Superior temporal gyrus (tissue), 1 donor: ENCODE data around the gene ROMO1.

ENCODE experiments used
- DNase-seq: peaks from one replicate; pipeline ENCODE4 v3.0.0-alpha.2; 2016; ENCODE audit errors: extremely low spot score

The ROMO1 gene

DNA sequence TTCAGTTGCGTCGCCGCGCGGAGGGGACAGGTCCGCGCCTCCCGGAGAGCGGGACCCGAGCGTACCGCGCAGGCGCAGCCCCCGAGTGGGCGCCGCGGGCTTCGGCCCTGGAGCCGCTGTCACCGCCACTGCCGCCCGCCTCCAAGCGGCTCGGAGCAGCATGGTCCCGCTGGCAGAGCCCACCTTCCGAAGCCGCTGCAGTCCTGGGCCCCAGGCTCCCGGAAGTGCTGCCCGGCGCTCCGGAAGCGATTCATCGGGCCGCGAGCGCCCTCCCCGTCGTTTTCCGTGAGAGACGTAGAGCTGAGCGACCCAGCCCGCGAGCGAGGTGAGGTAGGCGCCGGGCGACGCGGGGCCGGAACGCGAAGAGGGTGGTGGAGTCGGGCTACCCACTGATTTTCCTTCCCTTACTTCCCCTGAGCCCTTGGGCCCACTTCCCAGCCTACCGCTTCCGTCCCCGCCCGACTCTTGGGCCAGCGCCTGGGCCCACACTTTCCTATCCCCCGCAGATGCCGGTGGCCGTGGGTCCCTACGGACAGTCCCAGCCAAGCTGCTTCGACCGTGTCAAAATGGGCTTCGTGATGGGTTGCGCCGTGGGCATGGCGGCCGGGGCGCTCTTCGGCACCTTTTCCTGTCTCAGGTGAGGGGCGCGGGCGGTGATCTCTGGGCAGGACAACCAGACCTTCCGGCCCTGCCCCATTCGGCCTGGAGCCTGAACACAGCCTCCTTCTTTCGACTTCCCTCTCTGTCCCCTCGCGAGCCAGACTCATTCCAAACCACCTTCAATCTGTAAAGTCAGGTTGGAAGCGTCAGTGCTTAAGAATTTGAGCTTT, at the start of gene ROMO1, which contains the start of gene NFS1:
Gene ROMO1, plus strand, starts transcription at position 279 of the 830 bp plus-strand sequence. Its CDS starts 228 bp downstream, at position 507.
Gene NFS1, minus strand, starts transcription at position 226 of the 830 bp plus-strand sequence. Its CDS starts 64 bp downstream, at position 162.
- peak; percentile 88 for DNase-seq

DNA sequence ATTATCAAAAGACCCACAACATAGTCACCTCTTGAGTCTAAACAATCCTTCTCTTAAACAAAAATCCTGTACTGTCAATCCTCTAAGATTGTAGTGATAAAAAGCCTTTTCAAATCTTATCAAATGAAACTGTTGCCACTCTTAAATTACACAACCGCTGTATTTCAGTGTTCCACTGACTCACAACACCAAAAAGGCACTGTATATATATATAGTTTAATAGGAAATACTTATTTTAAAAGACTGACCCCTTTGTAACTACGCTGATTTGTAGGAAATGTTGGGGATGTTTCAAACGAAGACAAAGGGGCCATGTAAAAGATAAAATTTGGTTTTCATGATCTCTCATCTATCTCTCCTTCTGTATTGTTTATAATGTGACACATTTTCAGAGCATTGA, 48.6 kb upstream of the ROMO1 start:
- no peak for DNase-seq

DNA sequence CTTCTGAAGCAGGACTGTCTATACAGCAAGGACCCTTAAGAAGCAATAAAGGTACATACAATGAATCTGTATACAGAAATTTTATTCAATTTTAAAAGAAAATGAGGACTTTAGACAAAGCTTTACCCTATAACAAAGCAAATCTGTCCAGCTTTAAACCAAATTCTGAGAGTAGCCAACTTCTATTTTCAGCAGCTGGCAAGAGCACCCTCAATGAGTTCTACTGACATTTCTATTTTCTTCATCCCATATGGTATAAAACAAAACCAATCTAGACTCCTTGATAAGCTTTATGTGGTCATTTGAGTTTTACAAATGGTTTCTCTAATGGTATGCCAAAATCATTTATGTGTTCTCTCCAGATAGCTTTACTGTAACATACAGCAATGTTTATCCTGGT, 47.2 kb upstream of the ROMO1 start:
- DNase-seq: peak; percentile 18

DNA sequence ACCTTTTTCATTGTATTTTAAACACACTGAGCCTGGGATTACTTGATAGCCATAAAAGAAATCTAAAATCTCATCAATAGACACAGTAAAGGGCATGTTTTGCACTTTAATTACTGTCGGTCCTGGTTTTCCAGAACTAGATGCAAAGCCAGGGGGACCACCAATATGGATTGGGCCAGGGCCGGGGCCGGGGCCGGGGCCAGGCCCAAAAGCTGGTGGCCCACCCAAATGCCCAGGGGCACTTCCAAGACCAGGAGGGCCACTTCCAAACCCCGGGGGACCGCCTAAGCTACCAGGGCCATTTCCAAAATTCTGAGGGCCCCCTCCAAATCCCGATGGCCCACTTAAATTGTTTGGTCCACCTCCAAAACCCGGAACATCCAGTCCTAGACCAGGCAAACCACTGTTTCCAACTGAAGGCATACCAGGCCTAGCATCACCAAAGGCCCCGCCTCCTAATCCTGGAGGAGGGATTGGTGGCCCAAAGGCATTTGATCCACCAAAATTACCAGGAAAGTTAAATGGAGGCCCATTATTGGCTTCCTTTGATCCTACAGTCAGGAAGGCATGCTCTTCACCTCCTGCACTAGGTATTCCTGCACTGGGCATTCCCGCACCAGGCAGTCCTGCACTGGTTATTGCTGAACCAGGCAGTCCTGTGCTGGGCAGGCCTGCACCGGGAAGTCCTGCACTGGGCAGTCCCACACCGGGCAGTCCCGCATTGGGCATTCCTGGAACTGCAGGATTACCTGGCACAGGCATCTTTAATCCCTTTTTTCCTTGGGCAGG, 46.4 kb upstream of the ROMO1 start:
- no peak for DNase-seq

DNA sequence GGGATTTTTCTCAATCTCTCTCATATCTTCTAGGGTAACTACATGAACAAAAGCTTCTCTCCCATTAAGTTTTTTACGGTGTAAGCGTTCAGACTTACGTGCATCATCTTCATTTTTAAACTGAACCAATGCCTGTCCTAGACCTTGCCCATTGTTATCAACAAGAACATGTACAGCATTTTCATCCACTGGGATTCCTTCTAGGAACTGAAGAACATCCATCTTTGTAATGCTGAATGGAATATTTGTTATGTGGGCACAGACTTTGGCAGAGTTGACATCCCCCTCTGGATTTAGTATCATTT, 45.8 kb upstream of the ROMO1 start:
- no peak for DNase-seq

DNA sequence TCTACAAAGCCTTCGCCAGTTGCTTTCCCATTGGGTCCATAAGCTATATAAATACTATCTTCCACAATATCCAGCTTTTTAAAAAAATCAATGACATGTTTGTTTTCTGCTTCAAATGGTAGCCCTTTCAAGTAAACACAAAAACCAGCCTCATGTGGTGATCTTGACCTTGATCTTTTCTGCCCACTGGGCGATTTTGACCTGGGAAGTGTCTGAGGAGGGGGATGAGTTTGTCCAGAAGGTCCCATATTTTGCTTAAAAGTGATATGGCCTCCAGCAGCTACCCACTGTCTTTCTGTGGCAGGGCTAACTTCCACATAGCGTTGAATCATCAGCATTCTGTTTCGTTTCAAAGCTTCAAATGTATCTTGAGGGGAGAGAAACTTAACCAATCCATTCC, 45.3 kb upstream of the ROMO1 start:
- no peak for DNase-seq

DNA sequence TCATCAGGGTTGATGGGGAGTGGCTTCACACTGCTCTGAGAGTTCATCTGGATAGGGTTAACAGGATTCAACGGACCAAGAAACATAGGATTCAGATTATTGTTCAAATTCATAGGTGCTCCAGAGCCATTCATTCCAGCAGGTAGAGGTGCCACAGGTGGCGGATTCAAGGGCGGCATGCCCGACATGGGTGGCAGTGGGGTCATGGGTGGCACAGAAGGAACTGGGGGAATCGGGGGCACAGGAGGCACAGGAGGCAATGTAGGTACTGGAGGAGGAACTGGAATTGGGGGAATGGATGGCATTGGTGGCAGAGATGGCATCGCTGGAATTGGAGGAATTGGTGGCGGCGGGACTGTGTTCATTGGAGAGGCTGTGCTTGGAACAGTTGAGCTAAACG, 44.8 kb upstream of the ROMO1 start:
- DNase-seq: no peak

DNA sequence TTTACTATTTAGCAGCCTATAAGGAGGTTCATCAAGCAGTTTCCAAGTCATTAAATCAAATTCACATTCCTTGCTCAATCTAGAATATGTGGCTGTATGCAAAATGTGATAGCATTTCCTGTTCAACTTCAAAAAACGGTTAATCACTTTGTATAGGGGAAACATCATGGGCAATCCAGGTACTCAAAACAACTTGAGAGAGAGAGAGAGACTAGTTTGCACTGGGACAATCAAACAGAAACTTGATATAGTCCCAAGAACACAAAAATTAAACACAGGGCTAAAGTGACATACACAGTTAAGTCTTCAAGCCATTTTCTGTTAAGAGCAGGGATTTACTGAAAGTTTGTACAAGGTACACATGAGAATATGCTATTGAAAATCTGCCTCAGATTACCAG, 41.9 kb upstream of the ROMO1 start:
- DNase-seq: no peak

DNA sequence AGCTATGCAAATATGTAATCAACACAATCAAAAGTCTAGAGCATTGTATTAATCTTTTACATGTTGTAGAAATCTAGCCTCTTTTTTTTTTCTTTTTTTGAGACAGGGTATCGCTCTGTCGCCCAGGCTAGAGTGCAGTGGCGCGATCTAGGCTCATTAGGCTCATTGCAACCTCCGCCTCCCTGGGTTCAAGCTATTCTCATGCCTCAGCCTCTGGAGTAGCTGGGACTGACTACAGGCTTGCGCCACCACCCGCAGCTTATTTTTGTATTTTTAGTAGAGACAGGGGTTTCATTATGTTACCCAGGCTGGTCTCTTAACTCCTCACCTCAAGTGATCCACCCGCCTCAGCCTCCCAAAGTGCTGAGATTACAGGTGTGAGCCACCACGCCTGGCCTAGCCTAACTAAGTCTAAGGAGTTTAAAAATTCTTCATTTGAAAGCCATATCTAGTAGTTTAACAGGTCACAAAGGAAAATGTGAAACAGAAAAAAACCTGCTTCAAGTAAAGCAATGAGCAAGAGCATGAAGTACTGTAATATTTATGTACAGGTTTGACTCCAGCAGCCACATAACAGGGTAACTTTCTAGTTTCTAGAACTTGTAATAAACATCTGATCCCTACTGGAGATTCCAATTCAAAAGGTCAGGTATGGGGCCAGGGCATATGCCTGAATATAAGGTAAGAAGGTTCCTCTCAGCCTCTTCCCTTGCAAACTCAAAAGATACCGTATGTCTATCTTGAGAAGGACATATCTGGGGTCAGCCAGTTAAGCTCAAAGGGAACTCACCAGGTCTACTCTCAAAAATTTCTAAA, 38.9 kb upstream of the ROMO1 start:
- DNase-seq: no peak

DNA sequence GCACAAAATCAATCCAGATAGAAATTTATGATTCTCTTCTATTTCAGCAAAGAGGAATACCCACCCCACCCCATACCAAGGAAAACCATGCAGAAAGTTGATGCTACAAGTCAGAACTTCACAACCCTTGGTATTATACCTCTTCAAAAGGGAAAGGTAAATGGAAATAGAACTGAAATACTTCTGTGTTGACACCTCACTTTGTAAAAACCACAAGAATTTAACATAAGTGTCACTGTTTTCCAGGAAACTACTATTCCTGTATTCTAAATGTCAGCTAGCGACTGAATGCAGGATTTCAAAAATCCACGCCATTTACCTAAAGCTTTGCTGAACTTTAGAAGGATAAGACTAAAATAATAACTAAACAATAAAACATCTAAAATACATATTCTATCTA, 38.2 kb upstream of the ROMO1 start:
- DNase-seq: no peak

DNA sequence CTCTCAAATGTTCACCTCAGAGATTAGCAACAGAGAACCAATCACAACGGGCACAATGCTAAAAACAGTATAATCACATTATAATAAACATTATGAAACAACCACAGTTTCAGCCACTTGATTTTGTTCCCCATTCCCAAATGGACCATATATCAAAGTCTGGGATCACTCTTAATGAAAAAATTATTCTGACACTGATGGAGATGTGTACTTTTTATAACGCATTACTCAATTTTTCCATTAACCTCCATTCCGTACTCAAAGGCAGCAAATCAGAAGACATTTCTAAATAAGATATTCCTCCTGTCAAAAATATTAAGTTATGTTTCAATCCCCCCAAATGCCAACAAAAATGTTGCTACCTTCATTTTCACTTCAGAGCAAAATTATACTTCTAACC, 37.3 kb upstream of the ROMO1 start:
- DNase-seq: no peak

DNA sequence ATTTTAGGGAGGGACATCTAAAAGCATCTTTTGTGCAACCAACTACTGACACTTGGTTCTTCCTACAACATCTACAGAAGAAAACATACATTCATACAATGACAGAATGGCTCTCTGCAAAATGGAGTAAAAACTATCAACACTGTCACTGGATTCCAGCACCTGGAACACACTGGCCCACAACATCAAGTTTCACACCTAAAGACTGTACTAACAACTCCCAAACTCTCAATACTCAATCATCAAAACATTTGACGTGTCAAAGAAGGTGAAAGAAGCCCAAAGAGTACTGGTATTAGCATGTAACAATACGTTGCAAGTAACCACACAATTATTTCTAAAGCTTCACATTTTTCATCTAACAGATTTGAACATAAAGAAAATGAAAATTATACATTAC, 36.7 kb upstream of the ROMO1 start:
- DNase-seq: no peak

DNA sequence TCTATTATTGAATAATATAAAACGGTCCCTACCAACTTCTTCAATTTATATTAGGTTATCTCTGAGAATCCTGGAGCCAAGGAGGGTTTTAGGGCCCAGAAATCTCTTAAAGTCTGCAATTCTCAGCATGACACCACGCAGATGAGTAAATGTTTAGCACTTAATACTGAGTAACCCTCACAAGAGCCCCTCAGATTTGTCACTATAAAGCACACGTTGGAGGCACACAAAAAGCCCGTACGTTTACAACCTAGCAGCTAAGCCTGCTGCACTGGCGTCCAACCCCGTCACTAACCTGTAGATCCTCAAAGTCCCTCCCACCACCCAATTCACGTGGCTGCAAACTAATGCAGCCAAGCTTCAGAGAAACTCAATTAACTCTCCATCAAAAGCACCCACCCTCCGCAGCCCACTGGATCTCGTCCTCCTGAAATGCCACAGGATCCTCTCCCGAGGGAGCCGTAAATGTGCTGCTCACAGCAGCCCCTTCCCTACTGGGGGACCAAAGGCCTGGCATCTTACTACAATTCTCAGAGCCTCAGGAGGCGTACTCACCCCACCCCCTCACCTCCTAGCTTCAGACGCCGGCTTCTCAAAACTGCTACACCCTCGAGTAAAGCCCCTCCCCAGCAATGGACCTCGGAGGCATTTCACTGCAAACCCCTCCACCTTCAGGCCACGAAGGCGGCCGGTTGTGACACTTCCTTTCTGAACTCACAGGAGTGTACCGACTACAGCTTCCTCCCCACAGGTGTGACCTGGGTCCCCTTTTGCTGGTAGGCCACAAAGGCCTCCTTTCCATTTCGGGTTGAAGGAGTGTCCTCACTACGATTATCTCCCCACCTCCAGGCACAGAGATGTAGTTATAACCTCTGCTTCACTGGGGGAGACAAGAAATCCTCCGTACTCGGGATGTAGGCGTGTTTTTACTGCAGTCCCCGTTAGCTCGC, 35.4 kb upstream of the ROMO1 start:
- peak; percentile 29 for DNase-seq

DNA sequence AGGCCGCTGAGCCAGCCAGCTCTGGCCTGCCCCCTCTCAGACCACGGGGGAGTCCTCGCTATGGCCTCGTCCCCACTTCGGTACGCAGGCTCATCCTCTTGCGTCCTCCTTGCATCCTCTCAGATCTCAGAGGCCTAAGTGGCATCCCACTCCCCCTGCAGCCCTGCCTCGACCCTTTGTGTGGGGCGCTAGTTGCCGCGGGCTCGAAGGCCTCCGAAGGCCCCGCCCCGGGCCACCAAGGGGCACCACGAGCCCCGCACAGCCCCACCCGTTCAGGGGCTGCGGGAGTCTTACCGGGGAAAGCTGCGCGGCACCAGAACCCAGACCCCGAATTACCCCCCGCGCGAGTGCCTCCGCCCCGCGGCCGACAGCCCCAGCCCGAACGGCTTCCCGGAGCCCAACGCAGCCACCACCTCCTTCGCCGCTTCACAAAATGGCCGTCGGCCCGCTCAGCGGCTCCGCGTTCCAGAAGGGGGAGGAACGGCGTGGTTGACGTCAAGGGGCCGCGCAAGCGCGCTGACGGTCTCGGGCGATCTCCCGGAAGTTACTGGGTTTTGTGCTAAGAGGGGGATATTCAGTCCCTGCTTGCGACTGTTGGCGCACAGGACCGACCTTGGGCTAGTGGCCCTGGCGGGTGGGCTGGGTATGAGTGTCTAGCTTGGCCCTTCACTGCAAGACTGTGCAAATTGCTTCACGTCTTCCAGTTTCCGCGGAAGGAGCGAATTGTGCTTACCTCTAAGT, 34.6 kb upstream of the ROMO1 start, which contains the start of the genes CPNE1 and RBM12:
Gene CPNE1, minus strand, starts transcription at position 435 of the 741 bp plus-strand sequence. CDS start 31,977 bp downstream, outside the sequence.
Gene RBM12, minus strand, starts transcription at position 435 of the 741 bp plus-strand sequence. CDS start 9,578 bp downstream, outside the sequence.
- DNase-seq: peak; percentile 97

DNA sequence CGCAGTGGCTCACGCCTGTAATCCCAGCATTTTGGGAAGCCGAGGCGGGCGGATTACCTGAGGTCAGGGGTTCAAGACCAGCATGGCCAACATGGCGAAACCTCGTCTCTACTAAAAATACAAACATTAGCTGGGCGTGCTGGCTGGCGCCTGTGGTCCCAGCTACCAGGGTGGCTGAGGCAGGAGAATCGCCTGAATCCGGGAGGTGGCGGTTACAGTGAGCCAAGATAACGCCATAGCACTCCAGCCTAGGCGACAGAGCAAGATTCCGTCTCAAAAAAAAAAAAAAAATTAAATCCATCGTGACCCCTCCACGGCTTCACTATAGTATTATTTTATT, 33.3 kb upstream of the ROMO1 start:
- DNase-seq: no peak

DNA sequence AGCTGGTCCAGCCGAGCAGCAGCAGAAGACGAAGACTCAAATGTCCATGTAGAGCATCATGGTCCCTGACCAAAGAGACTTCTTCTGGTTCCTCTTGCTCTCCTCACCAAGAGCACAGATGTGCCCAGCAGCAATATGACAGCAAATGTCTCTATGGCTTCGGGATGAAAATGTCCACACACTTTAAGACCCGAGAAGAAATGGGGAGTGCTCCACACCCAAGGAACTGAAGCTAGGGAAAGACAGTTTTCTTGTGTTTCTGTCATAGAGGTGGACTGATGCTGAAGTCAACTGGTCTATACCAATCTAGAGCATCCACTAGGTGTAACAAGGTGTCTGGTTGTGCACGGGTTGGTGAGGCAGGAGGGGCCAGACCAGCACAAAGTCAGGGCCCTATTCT, 30.0 kb upstream of the ROMO1 start:
- DNase-seq: no peak

DNA sequence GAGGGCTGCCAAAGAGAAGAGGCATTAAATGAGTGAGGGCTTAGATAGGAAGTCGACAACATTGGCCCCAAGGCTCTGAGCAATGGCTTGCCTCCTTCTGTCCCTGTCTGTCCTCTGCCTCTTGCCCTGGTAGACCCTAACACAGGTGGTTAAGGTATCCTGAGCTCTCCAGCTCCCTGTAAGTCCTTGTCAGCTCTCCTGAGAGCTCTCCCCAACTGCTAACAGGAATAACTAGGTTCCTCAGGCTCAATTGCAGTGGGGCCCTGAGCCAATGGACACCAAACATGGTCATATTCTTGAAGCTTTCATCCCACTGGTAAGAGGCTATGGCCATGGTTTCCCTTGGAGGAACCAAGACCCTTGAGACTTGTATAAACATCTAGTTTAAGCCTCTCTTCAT, 29.5 kb upstream of the ROMO1 start:
- DNase-seq: no peak

DNA sequence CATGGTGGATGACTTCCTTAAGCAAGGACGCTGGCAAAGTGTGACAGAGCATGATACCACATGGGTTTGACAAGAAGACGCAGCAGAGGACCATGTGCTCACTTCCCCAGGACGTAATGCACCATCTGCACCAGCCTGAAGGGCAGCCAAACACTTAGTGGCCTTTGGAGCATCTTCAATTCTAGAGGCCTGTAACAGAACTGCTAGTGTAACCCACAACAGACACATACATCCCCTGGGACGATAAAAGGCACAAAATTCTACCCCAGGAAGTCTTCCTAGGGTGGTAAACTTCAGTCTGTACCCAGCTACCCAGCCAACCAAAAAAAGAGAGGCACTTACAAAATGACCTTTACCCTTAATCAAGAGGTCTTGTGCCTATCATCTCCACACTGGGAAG, 25.3 kb upstream of the ROMO1 start:
- no peak for DNase-seq

DNA sequence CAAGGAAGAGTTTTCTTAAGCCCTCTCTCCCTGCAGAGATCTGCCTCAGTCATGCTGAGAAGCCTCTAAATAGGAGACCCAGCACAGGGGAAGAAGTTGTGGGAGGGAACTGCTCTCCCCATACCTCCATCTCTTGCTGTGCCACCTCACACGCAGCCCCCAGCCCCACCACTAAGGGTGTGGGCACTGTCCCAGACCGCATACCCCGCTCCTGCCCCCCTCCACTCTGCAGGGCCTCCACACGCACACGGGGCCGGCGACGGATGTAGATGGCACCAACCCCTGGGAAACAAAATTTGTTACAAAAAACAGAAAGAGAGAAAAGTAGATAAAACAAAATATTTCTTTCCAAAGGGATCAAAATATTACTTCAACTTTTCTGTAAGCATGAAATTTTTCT, 24.3 kb upstream of the ROMO1 start:
- DNase-seq: no peak

DNA sequence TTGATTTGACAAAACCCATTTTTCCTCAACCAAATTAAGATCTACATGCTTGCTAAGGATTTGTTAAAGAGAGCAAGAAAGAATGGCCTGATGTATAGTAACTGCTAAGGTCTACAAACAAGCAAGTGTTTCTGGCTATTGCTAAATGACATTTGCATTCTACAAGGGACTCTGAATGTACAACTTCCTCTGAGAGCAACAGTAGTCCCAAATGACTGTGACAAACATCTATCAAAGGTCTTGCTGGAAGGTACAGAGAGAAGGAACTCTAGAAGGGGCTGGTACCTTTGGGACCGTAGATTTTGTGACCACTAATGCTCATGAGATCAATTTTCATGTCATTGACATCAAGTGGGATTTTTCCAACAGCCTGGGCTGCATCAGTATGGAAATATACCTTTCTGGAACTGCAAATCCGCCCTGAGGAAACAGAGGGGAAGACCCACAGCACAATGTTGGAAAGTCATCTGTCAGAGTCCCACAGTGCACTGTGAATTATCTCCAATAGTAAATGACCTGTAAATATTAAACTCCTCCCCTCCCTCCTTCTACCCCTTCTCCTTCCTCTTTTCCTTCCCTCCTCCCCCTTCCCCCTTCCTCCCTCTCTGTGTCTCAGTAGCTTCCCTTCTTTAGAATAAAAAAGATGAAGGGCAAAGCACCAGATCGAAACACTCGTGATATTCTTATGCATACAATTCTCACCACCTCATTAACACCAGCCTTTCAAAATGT, 18.6 kb upstream of the ROMO1 start:
- DNase-seq: no peak
